ENCODE data around the gene PTPRQ.
A peak's percentile ranks its signal among the peaks of the same experiment; 100 is the strongest.

PTPRQ gene

DNA sequence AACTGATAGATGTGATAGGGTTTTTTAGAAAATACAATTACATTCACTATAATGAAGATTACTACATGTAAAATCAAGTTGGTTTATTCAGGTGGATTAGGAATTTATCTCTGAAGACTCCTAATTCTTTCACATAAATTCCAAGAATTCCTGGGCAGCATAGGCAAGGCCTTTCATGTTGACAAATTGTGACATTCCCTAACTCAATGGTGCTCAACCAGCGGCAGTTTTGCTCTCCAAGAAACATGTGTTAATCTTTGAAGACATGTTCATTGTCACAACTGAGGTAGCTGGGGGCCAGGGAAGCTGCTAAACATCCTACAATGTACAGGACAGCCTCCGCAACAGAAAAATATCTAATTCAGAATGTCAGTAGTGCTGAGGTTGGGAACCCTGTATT, 46.3 kb downstream of the PTPRQ start:
- no peak for TF ChIP-seq POLR2A (IDR thresholded peaks at IDR 0.05; ENCODE audit: low read depth, low read length)
- DNase-seq (ENCODE audit: insufficient read length, low spot score): no peak
- no peak for FAIRE-seq

DNA sequence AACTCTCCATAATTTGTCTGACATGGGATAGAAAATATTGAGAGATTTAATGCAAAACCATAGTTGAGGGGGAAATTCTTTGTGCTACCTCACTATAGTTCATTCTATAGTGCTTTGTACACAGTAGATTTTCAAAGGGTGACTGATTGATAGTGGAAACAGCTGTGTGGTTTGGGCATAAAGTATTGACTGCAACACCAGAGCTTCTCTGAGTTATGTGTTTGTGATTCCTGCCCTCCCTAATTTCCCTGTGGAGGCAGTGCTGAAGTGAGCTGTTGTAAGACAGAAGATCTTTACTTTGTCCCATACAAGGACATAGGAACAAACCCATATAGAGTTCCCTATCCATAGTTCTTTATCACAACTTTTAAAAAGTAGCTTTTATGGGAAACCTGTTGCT, 47.1 kb downstream of the PTPRQ start:
- DNase-seq (ENCODE audit: insufficient read length, low spot score): no peak
- TF ChIP-seq POLR2A (IDR thresholded peaks at IDR 0.05; ENCODE audit: low read depth, low read length): no peak
- FAIRE-seq: peak; percentile 58

- FAIRE-seq: no peak
- DNase-seq (ENCODE audit: insufficient read length, low spot score): no peak
- no peak for TF ChIP-seq POLR2A (IDR thresholded peaks at IDR 0.05; ENCODE audit: low read depth, low read length)
Measured at GRCh38 chr12:80493466-80493865, 49.4 kb downstream of the PTPRQ start.

DNA sequence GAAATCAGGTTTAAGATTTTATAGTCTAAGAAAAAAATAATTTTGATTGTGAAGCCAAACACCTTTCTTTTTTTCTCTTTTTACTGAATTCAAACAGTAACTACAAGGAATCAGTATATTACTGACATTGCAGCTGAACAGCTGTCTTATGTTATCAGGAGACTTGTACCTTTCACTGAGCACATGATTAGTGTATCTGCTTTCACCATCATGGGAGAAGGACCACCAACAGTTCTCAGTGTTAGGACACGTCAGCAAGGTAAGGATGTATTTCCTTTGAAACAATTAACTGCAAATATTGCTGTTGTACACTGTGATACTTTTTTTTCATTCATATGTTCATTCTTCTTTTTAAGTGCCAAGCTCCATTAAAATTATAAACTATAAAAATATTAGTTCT, 50.8 kb downstream of the PTPRQ start:
- DNase-seq (ENCODE audit: insufficient read length, low spot score) (no peak), FAIRE-seq (no peak)
- TF ChIP-seq POLR2A (IDR thresholded peaks at IDR 0.05; ENCODE audit: low read depth, low read length): no peak

GRCh38 chr12:80498059-80498728, 54.2 kb downstream of the PTPRQ start:
- no peak for TF ChIP-seq POLR2A (IDR thresholded peaks at IDR 0.05; ENCODE audit: low read depth, low read length)
- no peak for FAIRE-seq
- no peak for DNase-seq (ENCODE audit: insufficient read length, low spot score)

DNA sequence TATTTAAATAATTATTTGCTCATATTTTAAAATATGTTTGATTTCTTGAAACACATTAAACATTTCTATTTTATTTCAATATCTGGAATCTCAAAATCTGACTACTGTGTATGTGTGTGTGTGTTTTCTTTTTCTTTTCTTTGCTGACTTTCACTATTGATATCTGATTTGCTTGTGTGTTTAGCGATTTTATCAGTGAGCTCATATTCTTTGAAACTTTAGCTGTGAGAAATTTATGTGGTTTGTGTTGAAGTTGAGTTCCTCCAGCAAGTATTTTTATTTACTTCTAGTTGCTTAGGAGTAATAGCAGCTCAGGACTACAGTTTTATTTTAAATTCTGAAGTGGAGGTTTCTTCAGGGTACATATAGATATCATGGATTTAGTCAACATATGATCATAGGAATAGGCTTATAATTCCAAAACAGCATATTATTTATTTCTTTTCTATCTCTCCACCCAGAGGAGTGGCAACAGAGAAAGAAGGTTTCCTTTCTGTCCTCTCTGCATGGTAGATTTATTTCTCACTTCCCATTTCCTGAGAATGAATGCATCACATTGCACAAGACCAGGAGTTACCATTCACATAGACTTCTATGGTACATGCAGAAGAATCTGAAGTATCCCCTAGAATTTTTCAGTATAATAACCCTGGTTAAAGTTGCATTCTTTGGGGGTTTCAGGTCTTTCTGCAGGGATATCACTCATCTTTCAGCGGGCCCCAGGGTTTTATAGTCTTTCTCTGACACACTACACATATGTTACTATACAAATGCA, 60.5 kb downstream of the PTPRQ start:
- no peak for TF ChIP-seq POLR2A (IDR thresholded peaks at IDR 0.05; ENCODE audit: low read depth, low read length)
- no peak for FAIRE-seq
- DNase-seq (ENCODE audit: insufficient read length, low spot score): no peak

DNA sequence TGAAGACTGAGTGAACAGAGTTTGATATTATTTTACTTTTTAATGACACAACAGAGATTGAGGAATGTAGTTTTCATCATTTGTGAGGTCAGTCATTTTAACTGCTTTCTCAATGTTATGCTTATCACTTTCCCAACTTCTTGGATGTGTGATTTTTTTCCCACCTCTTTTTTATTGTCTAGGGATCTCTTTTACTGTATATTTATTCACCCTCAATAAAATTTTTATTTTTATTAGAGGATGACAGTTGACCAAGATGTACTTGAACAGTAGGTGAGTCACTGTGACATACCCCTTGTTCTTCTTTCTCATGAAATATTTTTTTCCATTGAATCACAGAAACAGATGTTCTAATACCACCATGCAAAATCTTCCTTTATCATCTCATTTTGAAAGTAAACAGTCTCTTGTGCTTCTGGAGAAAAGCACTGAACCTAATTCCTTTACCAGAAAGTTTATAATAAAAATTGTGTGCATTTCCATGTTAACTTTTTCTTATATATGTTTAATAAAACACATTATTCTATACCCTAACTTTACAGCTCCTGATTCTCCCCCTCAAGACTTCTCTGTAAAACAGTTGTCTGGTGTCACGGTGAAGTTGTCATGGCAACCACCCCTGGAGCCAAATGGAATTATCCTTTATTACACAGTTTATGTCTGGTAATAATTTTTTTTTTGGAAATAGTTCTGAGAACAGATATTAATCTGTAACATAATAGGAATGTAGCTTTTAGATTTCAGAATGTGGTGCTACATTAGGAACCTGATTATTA, 65.9 kb downstream of the PTPRQ start:
- FAIRE-seq: no peak
- no peak for DNase-seq (ENCODE audit: insufficient read length, low spot score)
- TF ChIP-seq POLR2A (IDR thresholded peaks at IDR 0.05; ENCODE audit: low read depth, low read length): no peak

DNA sequence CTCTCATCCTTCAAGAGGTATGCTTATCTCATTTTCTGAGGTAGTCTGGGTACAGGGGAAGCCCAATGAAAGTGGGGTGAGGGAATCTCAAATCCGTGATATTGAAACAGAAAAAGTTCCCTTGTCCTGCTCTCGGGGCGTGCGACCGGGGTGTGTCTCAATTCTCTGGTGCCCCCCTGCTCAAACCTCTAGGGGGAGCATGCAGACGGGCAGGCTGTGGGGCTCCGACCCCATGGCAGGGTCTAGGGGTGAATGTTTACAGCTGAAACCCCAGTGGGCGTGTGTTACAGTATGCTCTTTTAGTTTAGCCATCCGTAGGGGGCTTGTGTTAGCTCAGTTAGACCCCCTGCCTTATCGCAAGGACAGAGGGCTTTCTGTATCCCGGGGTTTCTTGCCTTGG, 68.7 kb downstream of the PTPRQ start:
- no peak for TF ChIP-seq POLR2A (IDR thresholded peaks at IDR 0.05; ENCODE audit: low read depth, low read length)
- FAIRE-seq (no peak), DNase-seq (ENCODE audit: insufficient read length, low spot score) (no peak)

DNA sequence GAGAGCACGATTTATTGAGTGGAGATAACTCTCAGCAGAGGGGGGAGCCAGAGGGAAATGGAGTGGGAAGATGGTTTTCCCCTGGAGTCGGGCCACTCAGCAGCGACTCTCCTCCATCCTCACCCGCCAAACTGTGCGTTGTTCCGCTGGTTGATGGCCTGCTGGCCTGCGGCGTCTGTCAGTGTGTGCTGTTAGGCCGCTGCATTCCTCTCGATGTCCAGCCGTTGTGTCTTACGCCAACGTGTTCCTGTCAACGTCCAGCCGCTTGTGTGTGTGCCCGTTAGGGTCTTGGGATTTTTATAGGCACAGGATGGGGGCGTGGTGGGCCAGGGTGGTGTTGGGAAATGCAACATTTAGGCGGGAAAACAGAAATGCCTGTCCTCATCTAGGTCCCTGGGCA, 69.2 kb downstream of the PTPRQ start:
- FAIRE-seq: no peak
- TF ChIP-seq POLR2A (IDR thresholded peaks at IDR 0.05; ENCODE audit: low read depth, low read length): no peak
- DNase-seq (ENCODE audit: insufficient read length, low spot score): no peak

GRCh38 chr12:80517655-80518054, 73.6 kb downstream of the PTPRQ start:
- DNase-seq (ENCODE audit: insufficient read length, low spot score): no peak
- no peak for TF ChIP-seq POLR2A (IDR thresholded peaks at IDR 0.05; ENCODE audit: low read depth, low read length)
- FAIRE-seq: no peak

GRCh38 chr12:80531646-80532045, 87.6 kb downstream of the PTPRQ start:
- FAIRE-seq (no peak), DNase-seq (ENCODE audit: insufficient read length, low spot score) (no peak)
- TF ChIP-seq POLR2A (IDR thresholded peaks at IDR 0.05; ENCODE audit: low read depth, low read length): no peak

GRCh38 chr12:80539029-80539428, 95.0 kb downstream of the PTPRQ start:
- FAIRE-seq: no peak
- TF ChIP-seq POLR2A (IDR thresholded peaks at IDR 0.05; ENCODE audit: low read depth, low read length): no peak
- DNase-seq (ENCODE audit: insufficient read length, low spot score): no peak

- TF ChIP-seq POLR2A (IDR thresholded peaks at IDR 0.05; ENCODE audit: low read depth, low read length): no peak
- DNase-seq (ENCODE audit: insufficient read length, low spot score): no peak
- no peak for FAIRE-seq
Measured at GRCh38 chr12:80549298-80549697, 105.3 kb downstream of the PTPRQ start.

- no peak for TF ChIP-seq POLR2A (IDR thresholded peaks at IDR 0.05; ENCODE audit: low read depth, low read length)
- peak; percentile 91 for FAIRE-seq
- DNase-seq (ENCODE audit: insufficient read length, low spot score): no peak
Measured at GRCh38 chr12:80551897-80552296, 107.9 kb downstream of the PTPRQ start.

Data from H54 (cell line).